Fibroblast of lung (primary cell): Measurements from ENCODE around the gene PNPLA8. TPM values are rescaled to one million over a fixed set of nuclear protein-coding genes. Genes with fewer than 3 reads are reported as not detected.
A peak's percentile ranks its signal among the peaks of the same experiment; 100 is the strongest.

Experiments used
- DNase-seq, 2 donors: peaks; one replicate each; pipeline versions ENCODE4 v3.0.0 to v3.0.0-alpha.2; 2010; ENCODE audit warnings: low read depth in 2 of 2
- H2AFZ ChIP-seq: 2 replicates; pipeline ENCODE4 v1.5.1; 2012; ENCODE audit warnings: low read length, control low read depth, inconsistent platforms
- H3K27ac ChIP-seq: 2 replicates; pipeline ENCODE4 v1.5.1; 2011; ENCODE audit warnings: low read length, control low read depth; ENCODE audit not compliant: insufficient read depth
- H3K27me3 ChIP-seq: 2 replicates; pipeline ENCODE4 v1.5.1; 2011; ENCODE audit warnings: mild to moderate bottlenecking, low read length; ENCODE audit not compliant: control insufficient read depth, insufficient read depth
- H3K36me3 ChIP-seq: 2 replicates; pipeline ENCODE4 v1.5.1; 2011; ENCODE audit warnings: low read length; ENCODE audit not compliant: control insufficient read depth, insufficient read depth
- H3K4me1 ChIP-seq: 2 replicates; pipeline ENCODE4 v1.5.1; 2011; ENCODE audit warnings: low read length; ENCODE audit not compliant: control insufficient read depth, insufficient read depth; ENCODE audit errors: extremely low read depth
- H3K4me2 ChIP-seq: 2 replicates; pipeline ENCODE4 v1.5.1; 2011; ENCODE audit warnings: low read length, control low read depth; ENCODE audit not compliant: insufficient read depth; ENCODE audit errors: extremely low read depth
- H3K4me3 ChIP-seq, 4 experiments: fragments of 200-600 bp in 1 of 4; sonication (generic) in 1 of 4; replicated peaks in 1 of 4; 2 replicates each; pipeline ENCODE4 v1.5.1; 2011 to 2016; ENCODE audit warnings: low read length in 4 of 4, low read depth in 3 of 4, mild to moderate bottlenecking in 3 of 4, control low read depth in 2 of 4, inconsistent platforms in 1 of 4, mixed read lengths in 1 of 4; ENCODE audit not compliant: insufficient read depth in 1 of 4; ENCODE audit errors: control extremely low read depth in 1 of 4
- H3K79me2 ChIP-seq: 2 replicates; pipeline ENCODE4 v1.5.1; 2012; ENCODE audit warnings: mild to moderate bottlenecking, low read length, inconsistent platforms; ENCODE audit not compliant: control insufficient read depth, insufficient read depth
- H3K9ac ChIP-seq: 2 replicates; pipeline ENCODE4 v1.5.1; 2011; ENCODE audit warnings: mild to moderate bottlenecking, low read length, control low read depth; ENCODE audit not compliant: insufficient read depth
- H3K9me3 ChIP-seq: 2 replicates; pipeline ENCODE4 v1.5.1; 2012; ENCODE audit warnings: low read depth, low read length; ENCODE audit not compliant: control insufficient read depth, insufficient read depth
- H4K20me1 ChIP-seq: 2 replicates; pipeline ENCODE4 v1.5.1; 2011; ENCODE audit warnings: low read length; ENCODE audit not compliant: control insufficient read depth, insufficient read depth; ENCODE audit errors: extremely low read depth
- CTCF ChIP-seq, 2 donors: IDR thresholded peaks in 1 of 2; conservative IDR thresholded peaks in 1 of 2; 1 replicate in 1 of 2; 2 replicates in 1 of 2; pipeline ENCODE4 v1.5.1; 2011 to 2012; ENCODE audit warnings: low read length in 2 of 2, control low read depth in 1 of 2, inconsistent platforms in 1 of 2, low read depth in 1 of 2, mild to moderate bottlenecking in 1 of 2
- EZH2 ChIP-seq: IDR thresholded peaks from 2 replicates; pipeline ENCODE4 v1.5.1; 2012; ENCODE audit warnings: low read length, control low read depth, mild to moderate bottlenecking; ENCODE audit errors: missing control alignments
- polyA plus RNA-seq, 2 donors: library from polyadenylated mRNA; depleted of rRNA in 1 of 2; stranded (reverse) in 1 of 2; unstranded in 1 of 2; fragments of >200 nt; gene quantifications; 2 replicates each; pipeline ENCODE4 v1.2.1, GENCODE V29; 2011 to 2012; ENCODE audit warnings: missing spikeins in 1 of 2
- total RNA-seq: library from RNA; depleted of rRNA; stranded (reverse); fragments of >200 nt; gene quantifications from 2 replicates; pipeline ENCODE4 v1.2.1, GENCODE V29; 2014

Gene PNPLA8
- total and polyA plus RNA-seq, 2 donors (not counting 1 experiment from before 2014, with no cell fraction given) = 27.9 to 36.7 TPM

GRCh38 chr7:108464743-108465142, 61.2 kb downstream of the PNPLA8 start:
- TF ChIP-seq CTCF (conservative IDR thresholded peaks at IDR 0.05 in 1 of 2, IDR thresholded peaks at IDR 0.05 in 1 of 2; ENCODE audit: low read depth in 1 of 2, low read length in 2 of 2) (no peak), EZH2 (no peak)
- peak in 1 of 2 donors; percentile 45 for DNase-seq
- H3K4me2 ChIP-seq = no peak overlapping the region
- no peak overlapping the region for H2AFZ ChIP-seq
- no peak overlapping the region for H3K4me3 ChIP-seq
- H3K9ac ChIP-seq = no peak overlapping the region
- no peaks in the 10 kb centered on the region for H4K20me1 ChIP-seq
- H3K79me2 ChIP-seq = no peaks in the 10 kb centered on the region
- H3K4me1 ChIP-seq = no peaks in the 10 kb centered on the region
- peaks cover 3% of the 10 kb centered on the region for H3K27me3 ChIP-seq
- no peaks in the 10 kb centered on the region for H3K36me3 ChIP-seq
- no peak overlapping the region for H3K27ac ChIP-seq
- H3K9me3 ChIP-seq = no peaks in the 10 kb centered on the region

GRCh38 chr7:108463613-108464012, 62.3 kb downstream of the PNPLA8 start:
- no peak for DNase-seq

GRCh38 chr7:108461840-108462239, 64.1 kb downstream of the PNPLA8 start:
- Histone ChIP-seq H3K27ac (no peak overlapping the region), H3K9ac (no peak overlapping the region), H3K79me2 (no peaks in the 10 kb centered on the region), H3K4me1 (no peaks in the 10 kb centered on the region), H4K20me1 (no peaks in the 10 kb centered on the region), H3K36me3 (no peaks in the 10 kb centered on the region), H3K4me3 (no peak overlapping the region), H3K9me3 (no peaks in the 10 kb centered on the region), H2AFZ (no peak overlapping the region), H3K27me3 (peaks cover 14% of the 10 kb centered on the region), H3K4me2 (no peak overlapping the region)
- TF ChIP-seq EZH2 (no peak), CTCF (conservative IDR thresholded peaks at IDR 0.05 in 1 of 2, IDR thresholded peaks at IDR 0.05 in 1 of 2; ENCODE audit: low read depth in 1 of 2, low read length in 2 of 2) (no peak)
- peak; percentile 31 for DNase-seq

More at GRCh38 chr7:108463613-108464012, 62.3 kb downstream of the PNPLA8 start:
- Histone ChIP-seq H3K27me3 (peaks cover 3% of the 10 kb centered on the region), H3K9me3 (no peaks in the 10 kb centered on the region), H3K4me1 (no peaks in the 10 kb centered on the region), H3K4me3 (no peak overlapping the region), H3K27ac (no peak overlapping the region), H4K20me1 (no peaks in the 10 kb centered on the region), H3K4me2 (no peak overlapping the region), H3K79me2 (no peaks in the 10 kb centered on the region), H3K36me3 (no peaks in the 10 kb centered on the region), H2AFZ (no peak overlapping the region), H3K9ac (no peak overlapping the region)
- TF ChIP-seq EZH2 = no peak
- TF ChIP-seq CTCF (conservative IDR thresholded peaks at IDR 0.05 in 1 of 2, IDR thresholded peaks at IDR 0.05 in 1 of 2; ENCODE audit: low read depth in 1 of 2, low read length in 2 of 2) = no peak
